ENCODE results near the gene RAP1GAP2. TPM values are rescaled to one million over a fixed set of nuclear protein-coding genes. Genes with fewer than 3 reads are reported as not detected.

The RAP1GAP2 gene
- total RNA-seq, 1 donor from 2014 or later, result 0.79 TPM

DNA sequence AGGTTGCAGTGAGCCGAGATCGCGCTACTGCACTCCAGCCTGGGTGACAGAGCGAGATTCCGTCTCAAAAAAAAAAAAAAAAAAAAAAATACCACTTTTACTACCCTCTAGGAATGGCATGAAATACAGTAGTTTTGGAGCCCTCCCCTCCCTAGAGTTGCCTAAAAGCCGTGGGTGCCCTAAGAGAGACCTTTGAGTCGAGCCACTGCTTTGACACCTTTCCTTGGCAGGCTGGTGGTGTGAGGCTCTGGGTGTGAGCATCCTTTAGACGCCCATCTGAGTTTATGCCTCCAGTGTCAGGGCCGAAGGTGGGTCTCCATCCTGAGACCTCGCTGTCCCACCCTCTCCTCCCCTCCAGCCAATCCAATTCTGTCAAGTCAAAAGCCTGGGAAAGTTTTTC, 46.2 kb downstream of the RAP1GAP2 start:
- Mint-ChIP-seq H3K27me3 (peaks cover 9% of the 10 kb centered on the region), H3K36me3 (ENCODE audit: low read depth) (no peaks in the 10 kb centered on the region), H3K4me1 (peaks cover under 1% of the 10 kb centered on the region), H3K9me3 (no peaks in the 10 kb centered on the region), H3K27ac (no peak overlapping the region), H3K4me3 (no peak overlapping the region)
- intact Hi-C loops (cut with micrococcal nuclease), result no loop called here
- no peak for DNase-seq

DNA sequence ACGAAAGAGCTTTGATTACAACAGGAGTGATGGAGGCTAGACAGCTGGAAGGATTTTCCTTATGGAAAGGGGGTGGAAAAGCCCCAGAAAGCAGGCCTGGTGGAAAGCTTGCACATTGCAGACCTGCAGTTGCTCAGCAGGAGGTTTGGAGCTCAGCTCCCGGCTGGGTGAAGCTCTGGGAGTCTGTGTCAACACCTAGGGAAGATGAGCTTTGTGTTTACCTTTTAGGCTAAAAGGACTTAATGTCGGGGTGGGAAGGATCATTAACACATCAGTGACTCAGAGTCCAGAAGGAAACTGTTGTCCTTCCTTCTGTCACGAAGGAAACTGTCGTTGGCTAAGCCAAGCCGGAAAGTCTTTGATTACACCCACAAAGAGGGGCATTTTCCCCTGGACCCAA, 48.2 kb downstream of the RAP1GAP2 start:
- Mint-ChIP-seq H3K4me3 (no peak overlapping the region), H3K27me3 (peaks cover 9% of the 10 kb centered on the region), H3K36me3 (ENCODE audit: low read depth) (no peaks in the 10 kb centered on the region), H3K4me1 (peaks cover 13% of the 10 kb centered on the region), H3K9me3 (no peaks in the 10 kb centered on the region), H3K27ac (no peak overlapping the region)
- intact Hi-C loops (cut with micrococcal nuclease), result no loop called here
- DNase-seq, result no peak

DNA sequence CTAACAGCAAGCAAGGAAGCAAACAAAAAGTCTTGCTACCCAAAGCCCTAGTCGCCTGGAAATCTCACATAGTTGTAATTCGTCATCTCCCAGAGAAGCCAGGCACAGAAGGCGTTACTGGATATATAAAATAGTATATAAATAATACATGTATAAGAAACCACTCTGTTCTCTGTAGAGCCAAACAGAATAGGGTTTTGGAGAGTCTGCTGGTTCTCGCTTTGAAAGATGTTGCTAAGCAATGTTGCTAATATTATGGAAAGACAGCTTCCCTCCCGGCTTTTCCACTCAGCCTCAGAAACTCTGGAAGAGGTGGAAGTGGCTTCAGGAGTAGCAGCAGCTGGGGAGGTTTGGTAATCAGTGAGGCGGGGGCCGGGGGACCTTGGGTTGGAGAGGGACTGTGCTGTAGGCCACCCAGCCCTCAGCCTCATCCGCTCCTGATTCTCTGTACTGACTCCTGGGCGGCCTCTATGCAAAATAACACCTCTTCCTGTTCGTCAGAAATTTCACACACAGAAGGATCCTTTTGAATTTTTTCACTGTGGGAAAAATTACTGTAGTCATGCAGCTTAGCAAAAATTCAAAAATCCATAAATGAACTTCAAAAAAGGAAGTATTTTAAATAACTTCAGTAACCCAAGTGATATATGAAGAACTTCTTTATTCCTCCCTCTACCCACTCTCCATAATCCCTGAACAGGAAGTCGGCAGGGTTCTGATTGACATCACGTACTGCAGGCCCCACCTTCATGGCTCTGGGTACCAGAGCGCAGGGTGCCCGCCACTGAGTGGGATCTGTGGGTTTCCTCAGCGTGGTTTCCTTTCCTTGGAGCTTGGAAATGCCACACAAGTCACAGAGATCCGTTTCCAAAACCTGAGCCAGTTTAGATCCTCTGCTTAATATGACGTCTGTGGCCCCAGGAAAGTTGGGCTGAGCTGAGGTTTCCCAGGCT, 51.4 kb downstream of the RAP1GAP2 start:
- H3K4me1 Mint-ChIP-seq, result peaks cover 13% of the 10 kb centered on the region

DNA sequence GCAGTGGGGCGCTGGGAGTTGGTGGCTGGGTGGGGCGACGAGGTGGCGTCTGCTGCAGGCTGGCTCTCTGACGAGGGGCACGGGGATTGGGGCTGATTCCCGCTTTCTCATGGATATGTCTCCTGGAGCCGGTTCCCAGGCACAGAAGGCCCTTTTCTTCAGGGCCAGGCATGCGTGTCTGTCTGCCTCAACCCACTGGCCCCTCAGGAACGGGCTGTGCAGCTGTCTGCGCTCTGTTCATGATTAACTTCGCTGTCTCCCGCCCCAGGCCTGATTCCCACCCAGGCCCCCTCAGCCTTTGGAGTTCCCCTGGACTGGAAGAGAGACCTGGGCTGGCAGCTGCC, 53.1 kb downstream of the RAP1GAP2 start:
- intact Hi-C loops (cut with micrococcal nuclease), result no loop called here
- H3K4me3 Mint-ChIP-seq, result no peak overlapping the region

More for the DNA sequence above, 51.4 kb downstream of the RAP1GAP2 start:
- DNase-seq, result no peak
- Mint-ChIP-seq H3K36me3 (ENCODE audit: low read depth) (no peaks in the 10 kb centered on the region), H3K4me3 (no peak overlapping the region), H3K27ac (no peak overlapping the region), H3K27me3 (peaks cover 21% of the 10 kb centered on the region), H3K9me3 (no peaks in the 10 kb centered on the region)
- intact Hi-C loops (cut with micrococcal nuclease), result loop anchor here (1.0 kb wide), 1 partner anchor 166 kb away; no protein-coding TSS in a partner anchor

DNA sequence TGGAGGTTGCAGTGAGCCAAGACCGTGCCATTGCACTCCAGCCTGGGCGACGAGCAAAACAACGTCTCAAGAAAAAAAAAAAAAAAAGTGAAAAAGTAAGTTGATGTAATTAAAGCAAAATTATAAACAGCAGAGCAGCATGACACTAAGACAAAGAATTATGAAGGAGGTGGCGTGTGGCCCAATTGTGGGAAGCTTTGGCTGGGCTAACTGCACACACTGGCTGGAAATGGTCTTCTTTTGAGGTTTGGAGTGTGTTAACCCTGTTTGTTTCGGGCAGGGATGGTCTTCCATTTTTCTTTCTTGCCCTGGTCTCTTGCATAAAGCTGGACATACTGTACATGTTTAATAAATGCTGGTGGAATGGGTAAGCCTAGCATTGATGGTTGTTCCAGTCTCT, 54.8 kb downstream of the RAP1GAP2 start:
- Mint-ChIP-seq H3K4me1 (peaks cover 22% of the 10 kb centered on the region), H3K36me3 (ENCODE audit: low read depth) (no peaks in the 10 kb centered on the region)

More for the DNA sequence above, 53.1 kb downstream of the RAP1GAP2 start:
- Mint-ChIP-seq H3K27me3 (peaks cover 22% of the 10 kb centered on the region), H3K4me1 (peaks cover 15% of the 10 kb centered on the region), H3K9me3 (no peaks in the 10 kb centered on the region), H3K36me3 (ENCODE audit: low read depth) (no peaks in the 10 kb centered on the region), H3K27ac (no peak overlapping the region)
- DNase-seq, result no peak

DNA sequence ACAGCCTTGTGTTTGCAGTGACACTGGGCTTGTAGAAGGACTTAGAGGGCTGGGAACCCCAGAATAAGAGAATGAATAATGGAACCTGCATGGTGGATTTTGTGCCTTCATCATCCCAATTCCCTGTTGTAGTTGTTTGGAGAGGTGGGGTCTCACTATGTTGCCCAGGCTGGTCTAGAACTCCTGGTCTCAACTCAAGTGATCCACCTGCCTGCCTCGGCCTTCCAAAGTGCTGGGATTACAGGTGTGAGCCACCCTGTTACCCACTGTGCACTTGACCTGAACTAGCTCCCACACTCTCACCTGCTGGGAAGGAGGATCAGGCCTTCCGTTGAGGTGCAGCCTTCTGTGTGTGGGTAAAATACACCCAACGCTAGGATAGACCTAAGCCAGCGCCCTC, 55.4 kb downstream of the RAP1GAP2 start:
- DNase-seq, result no peak
- H3K27ac Mint-ChIP-seq, result no peak overlapping the region
- H3K36me3 Mint-ChIP-seq (ENCODE audit: low read depth), result no peaks in the 10 kb centered on the region
- peaks cover 22% of the 10 kb centered on the region for H3K4me1 Mint-ChIP-seq
- peaks cover 38% of the 10 kb centered on the region for H3K27me3 Mint-ChIP-seq
- H3K9me3 Mint-ChIP-seq, result no peaks in the 10 kb centered on the region
- intact Hi-C loops (cut with micrococcal nuclease), result no loop called here
- no peak overlapping the region for H3K4me3 Mint-ChIP-seq

More for the DNA sequence above, 54.8 kb downstream of the RAP1GAP2 start:
- Mint-ChIP-seq H3K4me3 (no peak overlapping the region), H3K9me3 (no peaks in the 10 kb centered on the region), H3K27ac (no peak overlapping the region), H3K27me3 (peaks cover 32% of the 10 kb centered on the region)
- intact Hi-C loops (cut with micrococcal nuclease), result no loop called here
- DNase-seq, result no peak

DNA sequence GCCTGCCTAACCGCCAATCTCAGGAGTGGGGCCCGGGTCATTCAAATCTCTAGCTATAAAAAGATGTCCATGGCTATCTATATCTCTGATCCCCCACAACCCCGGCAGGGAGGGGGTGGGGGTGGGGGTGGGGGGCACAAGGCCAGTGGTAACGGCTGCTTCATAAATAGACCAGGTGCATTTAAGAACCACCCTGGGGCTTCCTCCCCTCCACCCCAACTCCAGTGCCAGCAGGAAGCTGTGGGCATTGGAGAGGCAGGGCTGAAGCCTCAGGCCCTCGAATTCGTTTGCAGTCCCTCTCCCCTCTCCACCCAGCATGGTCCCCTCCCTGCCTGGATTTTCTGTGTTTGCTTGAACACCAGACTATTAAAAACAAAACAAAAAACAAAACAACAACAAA, 56.0 kb downstream of the RAP1GAP2 start:
- Mint-ChIP-seq H3K4me3 (no peak overlapping the region), H3K27me3 (peaks cover 44% of the 10 kb centered on the region), H3K36me3 (ENCODE audit: low read depth) (no peaks in the 10 kb centered on the region)

DNA sequence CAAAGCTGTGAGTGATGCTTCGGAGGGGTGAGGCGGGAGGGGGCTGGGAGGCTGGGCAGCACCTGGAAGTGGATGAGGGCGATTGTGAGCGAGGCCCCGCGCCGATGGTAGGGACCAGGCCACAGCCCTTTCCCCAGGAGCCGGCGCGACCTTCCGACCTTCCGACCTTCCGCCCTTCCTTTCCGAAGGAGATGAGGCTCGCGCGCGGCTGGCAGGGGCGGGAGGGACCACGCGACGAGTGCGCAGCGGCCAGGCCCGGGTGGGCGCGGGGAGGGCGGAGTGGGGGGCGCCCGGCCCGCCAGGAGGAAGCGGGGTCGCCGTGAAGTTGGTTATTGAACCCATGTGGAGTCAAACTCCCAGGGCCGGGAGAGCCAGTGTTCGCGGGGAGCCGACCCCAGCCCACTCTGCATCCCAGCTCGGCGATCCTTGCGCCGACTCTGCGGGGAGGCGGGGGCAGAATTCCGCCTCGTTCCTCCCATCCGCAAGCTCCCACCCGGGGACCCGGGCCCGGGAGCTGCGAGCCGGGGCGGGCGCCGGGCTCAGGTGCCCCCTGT, 56.6 kb downstream of the RAP1GAP2 start:
- intact Hi-C loops (cut with micrococcal nuclease), result no loop called here
- no peak overlapping the region for H3K27ac Mint-ChIP-seq
- no peak for DNase-seq
- H3K4me1 Mint-ChIP-seq, result peaks cover 18% of the 10 kb centered on the region
- no peaks in the 10 kb centered on the region for H3K9me3 Mint-ChIP-seq
- no peak overlapping the region for H3K4me3 Mint-ChIP-seq
- peaks cover 46% of the 10 kb centered on the region for H3K27me3 Mint-ChIP-seq
- no peaks in the 10 kb centered on the region for H3K36me3 Mint-ChIP-seq (ENCODE audit: low read depth)

More for the DNA sequence above, 56.0 kb downstream of the RAP1GAP2 start:
- Mint-ChIP-seq H3K27ac (no peak overlapping the region), H3K4me1 (peaks cover 22% of the 10 kb centered on the region), H3K9me3 (no peaks in the 10 kb centered on the region)
- DNase-seq, result no peak
- intact Hi-C loops (cut with micrococcal nuclease), result no loop called here

DNA sequence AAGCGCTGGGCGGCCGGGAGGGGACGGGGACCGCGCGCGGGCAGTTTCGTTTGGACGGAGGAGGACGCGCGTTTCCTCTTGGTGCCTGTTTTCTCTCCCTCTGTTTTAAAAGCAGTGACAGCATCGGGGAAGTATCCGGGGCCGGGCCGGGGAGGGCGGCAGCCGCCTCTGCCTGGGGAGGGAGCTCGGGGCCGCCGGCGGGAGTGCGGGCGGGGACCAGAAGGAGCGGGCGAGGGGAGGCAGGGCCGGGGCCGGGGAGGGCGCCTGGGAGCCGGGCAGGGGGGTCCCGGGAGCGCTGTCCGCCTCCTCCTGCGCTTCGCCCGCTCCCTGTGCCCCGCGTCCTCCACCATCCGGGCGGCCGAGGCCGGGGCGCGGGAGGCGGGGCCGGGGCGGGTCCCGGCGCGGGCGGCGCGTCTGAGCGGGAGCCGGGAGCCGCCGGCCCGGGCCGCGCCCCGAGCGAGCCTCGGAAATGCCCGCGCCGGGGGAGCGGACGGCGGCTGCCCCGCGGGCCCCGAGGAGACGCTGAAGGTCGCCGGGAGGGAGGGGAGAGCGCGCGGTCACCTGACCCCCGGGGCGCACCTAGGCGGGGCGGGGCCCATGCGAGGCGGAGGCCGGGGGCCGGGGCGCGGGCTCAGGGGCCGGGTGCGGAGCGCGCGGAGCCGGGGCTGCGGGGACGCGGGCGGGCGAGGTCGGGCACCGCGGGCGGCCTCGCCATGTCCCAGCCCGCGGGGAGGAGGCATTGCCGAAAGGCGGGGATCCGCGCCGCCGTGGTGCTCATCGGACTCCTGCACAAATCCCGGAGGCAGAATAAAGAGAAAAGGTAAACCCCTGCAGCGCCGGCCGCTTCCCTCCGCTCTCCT, 57.3 kb downstream of the RAP1GAP2 start:
- H3K27me3 Mint-ChIP-seq, result peaks cover 49% of the 10 kb centered on the region
- H3K36me3 Mint-ChIP-seq (ENCODE audit: low read depth), result no peaks in the 10 kb centered on the region
- peaks cover 13% of the 10 kb centered on the region for H3K4me1 Mint-ChIP-seq
- peak overlapping the region; percentile 80 for H3K4me3 Mint-ChIP-seq
- intact Hi-C loops (cut with micrococcal nuclease), result no loop called here
- DNase-seq, result peak; percentile 83
- no peak overlapping the region for H3K27ac Mint-ChIP-seq
- no peaks in the 10 kb centered on the region for H3K9me3 Mint-ChIP-seq

DNA sequence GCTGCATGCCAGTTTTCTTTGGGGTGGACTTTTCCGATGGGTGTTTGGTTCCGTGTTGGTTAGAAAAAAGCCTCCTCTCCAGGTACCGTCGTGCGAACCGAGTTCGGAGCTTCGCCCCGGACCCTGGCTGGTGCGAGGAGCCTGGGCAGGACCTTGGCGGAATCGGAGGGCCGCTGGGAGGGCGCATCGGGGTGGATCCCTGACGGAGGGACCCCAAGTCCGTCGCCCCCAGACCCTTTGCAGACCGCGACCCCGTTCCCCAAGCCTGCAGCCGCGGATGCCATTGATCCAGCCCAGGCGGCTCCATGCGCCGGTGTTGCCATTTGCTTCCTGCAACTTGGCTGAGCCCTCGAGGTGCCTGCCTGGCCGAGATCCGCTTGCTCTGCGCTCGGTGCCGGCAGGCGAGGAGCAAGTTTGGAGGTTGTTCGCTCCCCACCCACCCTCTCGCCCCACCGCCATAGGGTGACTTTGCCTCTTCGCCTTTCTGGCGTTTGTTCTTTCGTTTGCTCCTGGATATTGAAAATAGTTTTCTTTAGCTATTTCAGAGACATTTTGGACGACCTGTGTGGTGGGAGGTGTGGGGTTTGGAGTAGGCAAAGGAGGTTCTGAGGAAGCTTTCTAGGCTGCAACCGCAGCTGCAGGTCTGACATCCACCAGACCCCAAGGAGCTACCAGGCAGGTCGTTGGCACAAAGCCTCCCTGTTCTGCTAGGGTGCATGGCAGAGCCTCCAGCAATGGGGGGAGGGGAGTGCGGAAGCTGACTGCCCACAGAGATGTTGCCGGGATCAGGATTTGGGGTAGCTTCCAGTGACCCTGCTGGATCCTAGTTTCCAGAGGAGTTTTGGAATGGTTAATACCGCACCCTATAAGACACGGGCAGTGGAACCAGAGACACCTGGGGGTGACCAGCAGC, 58.2 kb downstream of the RAP1GAP2 start:
- intact Hi-C loops (cut with micrococcal nuclease), result no loop called here
- Mint-ChIP-seq H3K4me1 (peaks cover 9% of the 10 kb centered on the region), H3K4me3 (peak overlapping the region; percentile 80)

DNA sequence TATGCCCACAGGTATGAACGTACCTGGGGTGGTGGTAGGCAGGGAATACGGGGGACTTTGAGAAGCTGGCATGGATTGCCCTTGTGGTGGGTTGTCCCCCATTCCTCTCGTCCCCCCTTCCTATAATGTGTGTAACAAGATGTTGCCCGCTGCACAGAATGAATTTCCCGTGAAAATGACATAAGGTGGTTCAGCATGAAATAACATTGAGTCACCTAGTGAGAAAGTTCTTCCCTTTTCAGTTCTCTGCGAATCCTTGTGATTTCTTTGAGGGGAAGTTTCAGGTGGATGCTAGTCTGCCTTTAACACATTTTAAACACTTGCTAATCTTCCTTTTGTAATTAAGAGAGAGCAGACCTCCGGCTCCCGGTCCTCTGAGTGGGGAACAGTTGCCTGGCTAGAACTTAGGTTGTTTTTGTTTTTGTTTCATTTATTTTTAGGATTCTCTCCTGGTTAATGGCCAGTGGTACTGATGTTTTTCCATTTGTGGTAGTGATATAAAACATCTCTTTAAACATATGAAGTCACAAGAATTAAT, 58.9 kb downstream of the RAP1GAP2 start:
- Mint-ChIP-seq H3K27ac (no peak overlapping the region), H3K27me3 (peaks cover 46% of the 10 kb centered on the region), H3K9me3 (no peaks in the 10 kb centered on the region), H3K36me3 (ENCODE audit: low read depth) (no peaks in the 10 kb centered on the region), H3K4me1 (peaks cover 9% of the 10 kb centered on the region), H3K4me3 (peak overlapping the region; percentile 80)
- intact Hi-C loops (cut with micrococcal nuclease), result no loop called here
- DNase-seq, result no peak

More for the DNA sequence above, 58.2 kb downstream of the RAP1GAP2 start:
- H3K27ac Mint-ChIP-seq, result no peak overlapping the region
- no peaks in the 10 kb centered on the region for H3K36me3 Mint-ChIP-seq (ENCODE audit: low read depth)
- H3K27me3 Mint-ChIP-seq, result peaks cover 46% of the 10 kb centered on the region
- no peaks in the 10 kb centered on the region for H3K9me3 Mint-ChIP-seq
- DNase-seq, result peak; percentile 64

DNA sequence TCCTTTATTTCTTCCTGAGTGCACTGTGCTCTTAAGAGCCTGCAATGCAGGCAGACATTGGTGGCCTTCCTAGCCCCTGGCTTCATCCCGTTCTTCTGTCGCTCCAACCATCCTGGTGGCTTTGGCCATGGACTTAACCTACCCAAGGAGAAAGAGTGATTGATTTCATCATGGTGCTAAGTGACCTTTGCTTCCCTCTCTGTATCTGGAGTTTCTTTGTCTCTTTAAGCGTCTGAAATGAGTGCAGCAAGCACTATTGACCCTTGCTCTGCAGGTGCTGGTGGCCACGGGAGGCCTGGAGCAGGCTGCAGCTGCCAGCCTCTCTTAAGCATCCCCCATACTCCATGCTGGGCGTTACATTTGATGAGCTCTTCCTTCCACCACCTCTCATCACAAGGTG, 60.5 kb downstream of the RAP1GAP2 start:
- Mint-ChIP-seq H3K27ac (no peak overlapping the region), H3K36me3 (ENCODE audit: low read depth) (no peaks in the 10 kb centered on the region), H3K9me3 (no peaks in the 10 kb centered on the region), H3K27me3 (peaks cover 39% of the 10 kb centered on the region), H3K4me1 (peaks cover 9% of the 10 kb centered on the region), H3K4me3 (no peak overlapping the region)
- intact Hi-C loops (cut with micrococcal nuclease), result no loop called here
- DNase-seq, result no peak

DNA sequence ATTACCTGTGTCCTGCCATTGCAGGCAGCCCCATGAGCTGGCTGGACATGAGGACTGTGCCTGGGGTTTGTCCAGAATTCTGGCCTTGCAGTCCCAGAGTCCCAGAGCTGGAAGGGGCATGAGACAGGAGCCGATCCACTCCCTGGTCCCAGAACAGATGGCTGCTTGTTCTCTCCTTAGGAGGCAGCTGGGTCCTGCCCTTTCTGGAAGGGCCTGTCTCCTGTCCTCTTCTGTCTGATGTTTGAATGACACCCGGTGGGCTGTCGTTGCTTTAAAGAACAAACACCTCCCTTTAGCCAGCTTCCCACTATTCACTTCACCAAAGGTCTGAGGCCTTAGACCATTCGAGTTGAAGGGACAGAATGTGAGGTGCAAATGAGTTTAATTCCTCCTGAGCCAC, 63.8 kb downstream of the RAP1GAP2 start:
- no peak for DNase-seq
- Mint-ChIP-seq H3K27me3 (peaks cover 23% of the 10 kb centered on the region), H3K27ac (no peak overlapping the region), H3K36me3 (ENCODE audit: low read depth) (no peaks in the 10 kb centered on the region), H3K9me3 (no peaks in the 10 kb centered on the region), H3K4me3 (no peak overlapping the region), H3K4me1 (peaks cover 3% of the 10 kb centered on the region)
- intact Hi-C loops (cut with micrococcal nuclease), result no loop called here
